GM13977 (cell line): Measurements from ENCODE around the gene FCRL5.

Experiments used
- DNase-seq: peaks from one replicate; pipeline ENCODE4 v3.0.0; 2012; ENCODE audit warnings: low spot score
- in situ Hi-C: fragments of 300-500 bp; cut with MboI; formaldehyde crosslinking; loops from one replicate; pipeline ENCODE4 v1.12.0; 2022; ENCODE audit warnings: low sequenced_read_pairs, low pct_unique_long_range_greater_than_20kb, mixed read lengths, inconsistent platforms; ENCODE audit not compliant: unreplicated experiment
- TF ChIP-seq, protein P1 (sequence below): IDR thresholded peaks from 2 replicates; pipeline ENCODE4 v1.5.1; 2012; ENCODE audit warnings: mild to moderate bottlenecking, control low read depth; ENCODE audit not compliant: insufficient read depth; ENCODE audit errors: extremely low read depth, missing control alignments

FCRL5 gene

DNA sequence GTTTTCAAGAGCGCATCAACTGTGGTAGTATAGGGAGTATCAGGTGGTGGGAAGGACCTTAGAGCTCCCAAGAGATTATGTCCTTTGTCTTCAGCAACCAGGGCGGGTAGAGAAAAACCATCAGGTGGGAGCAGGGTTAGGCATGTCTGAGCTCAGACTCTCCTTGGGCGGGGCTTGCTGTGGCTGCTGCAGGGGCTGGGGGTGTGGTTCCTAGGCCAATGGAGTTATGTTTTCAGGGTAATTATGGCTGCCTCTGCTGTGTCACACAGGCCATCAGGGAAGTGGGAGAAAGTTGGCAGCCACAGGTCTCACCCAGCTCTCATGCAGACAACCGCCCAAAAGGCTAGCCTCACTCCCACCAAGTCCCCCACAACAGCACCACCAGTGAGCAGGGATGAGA, 74.9 kb downstream of the FCRL5 start:
- in situ Hi-C loops, result no loop called here
- TF ChIP-seq, protein P1, sequence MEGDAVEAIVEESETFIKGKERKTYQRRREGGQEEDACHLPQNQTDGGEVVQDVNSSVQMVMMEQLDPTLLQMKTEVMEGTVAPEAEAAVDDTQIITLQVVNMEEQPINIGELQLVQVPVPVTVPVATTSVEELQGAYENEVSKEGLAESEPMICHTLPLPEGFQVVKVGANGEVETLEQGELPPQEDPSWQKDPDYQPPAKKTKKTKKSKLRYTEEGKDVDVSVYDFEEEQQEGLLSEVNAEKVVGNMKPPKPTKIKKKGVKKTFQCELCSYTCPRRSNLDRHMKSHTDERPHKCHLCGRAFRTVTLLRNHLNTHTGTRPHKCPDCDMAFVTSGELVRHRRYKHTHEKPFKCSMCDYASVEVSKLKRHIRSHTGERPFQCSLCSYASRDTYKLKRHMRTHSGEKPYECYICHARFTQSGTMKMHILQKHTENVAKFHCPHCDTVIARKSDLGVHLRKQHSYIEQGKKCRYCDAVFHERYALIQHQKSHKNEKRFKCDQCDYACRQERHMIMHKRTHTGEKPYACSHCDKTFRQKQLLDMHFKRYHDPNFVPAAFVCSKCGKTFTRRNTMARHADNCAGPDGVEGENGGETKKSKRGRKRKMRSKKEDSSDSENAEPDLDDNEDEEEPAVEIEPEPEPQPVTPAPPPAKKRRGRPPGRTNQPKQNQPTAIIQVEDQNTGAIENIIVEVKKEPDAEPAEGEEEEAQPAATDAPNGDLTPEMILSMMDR, result no peak
- DNase-seq, result no peak

DNA sequence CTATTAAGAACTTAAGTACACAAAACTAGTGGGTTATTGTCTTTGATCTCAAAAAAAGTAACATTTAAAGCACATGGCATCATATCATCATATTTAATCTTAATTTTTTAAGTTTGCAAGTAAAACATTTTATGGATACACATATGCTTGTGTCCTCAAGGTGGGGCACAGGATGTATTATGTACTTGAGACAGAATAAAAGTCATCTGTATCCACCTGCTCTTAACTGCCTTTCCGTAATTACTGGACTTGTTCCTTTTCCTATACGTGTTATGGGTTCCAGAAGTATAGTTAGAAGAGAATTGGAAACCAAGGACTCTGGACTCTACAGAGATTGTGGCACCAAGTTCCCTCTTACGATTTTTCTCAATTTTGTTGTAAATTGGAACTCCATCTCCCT, 79.4 kb downstream of the FCRL5 start:
- TF ChIP-seq, protein P1, result no peak
- no peak for DNase-seq
- in situ Hi-C loops, result no loop called here

GRCh38 chr1:157472056-157472701, 80.1 kb downstream of the FCRL5 start:
- TF ChIP-seq, protein P1, result no peak
- DNase-seq, result no peak
- in situ Hi-C loops, result no loop called here

- TF ChIP-seq, protein P1, result no peak
- DNase-seq, result no peak
- in situ Hi-C loops, result no loop called here
Measured at GRCh38 chr1:157471531-157471930, 80.8 kb downstream of the FCRL5 start.

GRCh38 chr1:157469752-157470675, 82.3 kb downstream of the FCRL5 start:
- in situ Hi-C loops, result no loop called here
- no peak for DNase-seq
- TF ChIP-seq, protein P1, result no peak

GRCh38 chr1:157469300-157469699, 83.0 kb downstream of the FCRL5 start:
- in situ Hi-C loops, result no loop called here
- TF ChIP-seq, protein P1, result no peak

More at GRCh38 chr1:157469300-157469699, 83.0 kb downstream of the FCRL5 start:
- no peak for DNase-seq
